Heart left ventricle (tissue), 16 donors: ENCODE results near the gene SHROOM1. TPM values are rescaled to one million over a fixed set of nuclear protein-coding genes. Genes with fewer than 3 reads are reported as not detected.
A peak's percentile ranks its signal among the peaks of the same experiment; 100 is the strongest.

Experiments
- ATAC-seq, 4 donors: fragments of 200-7000 bp; cut with Tn5 transposase; one replicate each; pipeline ENCODE4 v1.9.1; 2020 to 2022; ENCODE audit warnings: moderate library complexity in 4 of 4, mild to moderate bottlenecking in 3 of 4, moderate number of reproducible peaks in 1 of 4
- DNase-seq, 5 donors: peaks; one replicate each; pipeline ENCODE4 v3.0.0-alpha.2; 2020
- H3K27ac ChIP-seq, 12 donors: fragments of 200-600 bp; sonication (generic) in 4 of 12; one replicate each; pipeline versions ENCODE4 v1.5.0 to v1.8.0; 2016 to 2022; ENCODE audit warnings: mild to moderate bottlenecking in 2 of 12
- H3K27me3 ChIP-seq, 9 donors: fragments of 200-600 bp; sonication (generic) in 2 of 9; one replicate each; pipeline versions ENCODE4 v1.5.1 to v1.8.0; 2016 to 2022; ENCODE audit warnings: mild to moderate bottlenecking in 3 of 9
- H3K36me3 ChIP-seq, 9 donors: fragments of 200-600 bp; sonication (generic) in 2 of 9; one replicate each; pipeline versions ENCODE4 v1.5.0 to v1.8.0; 2018 to 2022; ENCODE audit warnings: mild to moderate bottlenecking in 2 of 9
- H3K4me1 ChIP-seq, 12 donors: fragments of 200-600 bp; sonication (generic) in 4 of 12; one replicate each; pipeline versions ENCODE4 v1.5.0 to v1.8.0; 2016 to 2022; ENCODE audit warnings: mild to moderate bottlenecking in 3 of 12
- H3K4me3 ChIP-seq, 12 donors: fragments of 200-600 bp; sonication (generic) in 4 of 12; one replicate each; pipeline versions ENCODE4 v1.5.0 to v1.8.0; 2017 to 2022; ENCODE audit warnings: mild to moderate bottlenecking in 9 of 12, moderate library complexity in 4 of 12
- H3K9me3 ChIP-seq, 12 donors: fragments of 200-600 bp; sonication (generic) in 4 of 12; one replicate each; pipeline versions ENCODE4 v1.5.0 to v1.8.0; 2016 to 2022; ENCODE audit warnings: mild to moderate bottlenecking in 1 of 12
- CTCF ChIP-seq, 12 donors: fragments of 200-600 bp; sonication (generic) in 4 of 12; IDR thresholded peaks; one replicate each; pipeline versions ENCODE4 v1.5.0 to v1.8.0; 2018 to 2022; ENCODE audit warnings: antibody characterized with exemption in 12 of 12, mild to moderate bottlenecking in 5 of 12
- POLR2A ChIP-seq, 2 donors: fragments of 450-650 bp; IDR thresholded peaks; one replicate each; pipeline ENCODE4 v1.6.1; 2017; ENCODE audit warnings: antibody characterized with exemption in 2 of 2, mild to moderate bottlenecking in 2 of 2, moderate library complexity in 2 of 2
- WGBS, 4 donors: extraction: QIAGEN DNeasy Blood & Tissue Kit in 2 of 4; methylation state at CpG; one replicate each; pipeline versions ENCODE4 v1.1.5 to v1.1.7; 2013 to 2018; 5-methylcytosine and 5-hydroxymethylcytosine counted together
- intact Hi-C, 10 donors: fragments of 100-400 bp; cut with DNase I; formaldehyde crosslinking; loops; one replicate each; pipeline versions ENCODE4 v1.11.1 to v1.14.2; 2022
- polyA plus RNA-seq, 2 donors: library from polyadenylated mRNA; stranded (reverse); fragments of 200-250 nt; gene quantifications; one replicate each; pipeline ENCODE4 v1.2.3, GENCODE V29; 2013
- total RNA-seq, 9 donors: library from RNA; depleted of rRNA in 2 of 9; stranded (reverse); fragments of >200 nt in 2 of 9; fragmentation: NEBNext Ultra II Directional in 3 of 9; extraction: Animal tissue kit (Norgen Biotek cat#: 25700) in 3 of 9; gene quantifications; one replicate each; pipeline versions ENCODE4 v1.1.0 to v1.2.4, GENCODE V29; 2016 to 2023
- donor health status: ischemic (EF 13 %, LVEDD 7.1; RV severe dilation, severe dysfunction).
- donor health status: healthy with polysubstance abuse.
- donor health status: DM: no; HTN: yes; CAD: no.
- donor health status: DM: no; HTN: no; CAD: no.
- donor health status: ischemic (EF 25% LVEDD 6.9; RV normal size, moderate dysfunction).
- donor health status: ischemic (EF 25% LVEDD 5.7; RV mildly dilated, moderate dysfunction).
- donor health status: healthy.
- donor health status: DM: yes; HTN: yes; CAD: no.
- donor health status: ischemic (EF 35%, LVEDD 5.7; RV mildly dilated, moderate dysfunction).
- donor health status: nonischemic (EF 11% LVEDD 7.7; RV severe dilation, severe dysfunction).
- donor health status: DM: yes; HTN: yes; CAD: no.
- donor health status: PGD.
- donor health status: ischemic (EF 29% LVEDD 5.4; RV normal size, mild dysfunction).
- donor health status: nonischemic (EF 23%, LVEDD 6.1; RV moderate dilation, normal function).

Gene SHROOM1
- total and polyA plus RNA-seq, 11 donors: 2.0 to 6.8 (median 4.7) TPM

- Histone ChIP-seq H3K27ac (no peak overlapping the region), H3K4me1 (peaks cover 0 to 28% (median 6%) of the 10 kb centered on the region in 12 donors), H3K9me3 (no peaks in the 10 kb centered on the region), H3K27me3 (peaks cover 13 to 46% (median 24%) of the 10 kb centered on the region in 9 donors), H3K4me3 (no peak overlapping the region), H3K36me3 (no peaks in the 10 kb centered on the region)
- no peak for TF ChIP-seq CTCF (IDR thresholded peaks at IDR 0.05)
- TF ChIP-seq POLR2A (IDR thresholded peaks at IDR 0.05): no peak
- no peak for ATAC-seq
- no peak for DNase-seq
- intact Hi-C loops: loop anchor here in 8 of 10 donors (5.0 to 10.0 kb wide), 7 partner anchors 39 to 442 kb away; partner anchors contain the start of gene SEPTIN8 (in 2 of the 8)
Measured at GRCh38 chr5:132816554-132816953, 13.9 kb downstream of the SHROOM1 start.

GRCh38 chr5:132816083-132816482, 14.4 kb downstream of the SHROOM1 start:
- no peak overlapping the region for H3K4me3 ChIP-seq
- peaks cover 0 to 28% (median 6%) of the 10 kb centered on the region in 12 donors for H3K4me1 ChIP-seq
- TF ChIP-seq CTCF (IDR thresholded peaks at IDR 0.05): no peak
- TF ChIP-seq POLR2A (IDR thresholded peaks at IDR 0.05): no peak
- intact Hi-C loops: loop anchor here in 8 of 10 donors (5.0 to 10.0 kb wide), 7 partner anchors 39 to 441 kb away; partner anchors contain the start of gene SEPTIN8 (in 2 of the 8)
- ATAC-seq (no peak), DNase-seq (no peak)
- WGBS, 4 donors: 77 to 93% (median 88%) methylated on average over 2 of the region's 2 CpGs
- H3K27ac ChIP-seq: no peak overlapping the region
- no peaks in the 10 kb centered on the region for H3K9me3 ChIP-seq
- H3K27me3 ChIP-seq: peaks cover 17 to 51% (median 24%) of the 10 kb centered on the region in 9 donors
- no peaks in the 10 kb centered on the region for H3K36me3 ChIP-seq

- no peak overlapping the region for H3K4me3 ChIP-seq
- TF ChIP-seq POLR2A (IDR thresholded peaks at IDR 0.05): no peak
- no peak for TF ChIP-seq CTCF (IDR thresholded peaks at IDR 0.05)
- no peaks in the 10 kb centered on the region for H3K9me3 ChIP-seq
- peaks cover 0 to 28% (median 6%) of the 10 kb centered on the region in 12 donors for H3K4me1 ChIP-seq
- ATAC-seq: no peak
- 97 to 98% (median 97%) methylated on average over 1 of the region's 1 CpG for WGBS, 4 donors
- DNase-seq: no peak
- H3K27ac ChIP-seq: no peak overlapping the region
- H3K36me3 ChIP-seq: no peaks in the 10 kb centered on the region
- intact Hi-C loops: loop anchor here in 8 of 10 donors (5.0 to 10.0 kb wide), 7 partner anchors 38 to 441 kb away; partner anchors contain the start of gene SEPTIN8 (in 2 of the 8)
- peaks cover 20 to 57% (median 29%) of the 10 kb centered on the region in 9 donors for H3K27me3 ChIP-seq
Measured at GRCh38 chr5:132815454-132815853, 15.0 kb downstream of the SHROOM1 start.

GRCh38 chr5:132814503-132815294, 15.7 kb downstream of the SHROOM1 start:
- Histone ChIP-seq H3K27me3 (peaks cover 20 to 62% (median 33%) of the 10 kb centered on the region in 9 donors), H3K9me3 (no peaks in the 10 kb centered on the region), H3K36me3 (no peaks in the 10 kb centered on the region), H3K4me3 (peak overlapping the region in 10 of 12 donors; percentile 31 to 52 (median 42)), H3K27ac (no peak overlapping the region), H3K4me1 (peaks cover 0 to 21% (median 4%) of the 10 kb centered on the region in 12 donors)
- no peak for TF ChIP-seq CTCF (IDR thresholded peaks at IDR 0.05)
- TF ChIP-seq POLR2A (IDR thresholded peaks at IDR 0.05): no peak
- WGBS, 4 donors: 49 to 98% (median 61%) methylated on average over 10 to 81 of the region's 81 CpGs
- no peak for DNase-seq
- intact Hi-C loops: loop anchor here in 8 of 10 donors (5.0 to 10.0 kb wide), 7 partner anchors 37 to 440 kb away; partner anchors contain the start of gene SEPTIN8 (in 3 of the 8)
- ATAC-seq: peak in 1 of 4 donors; percentile 42
